WI38 (cell line): ENCODE measurements around the gene DCP2.

Source experiments
- H3K4me3 ChIP-seq: 2 replicates; pipeline ENCODE4 v1.5.1; 2011; ENCODE audit warnings: low read depth, mild to moderate bottlenecking, control low read depth, low read length
- CTCF ChIP-seq: IDR thresholded peaks from 2 replicates; pipeline ENCODE4 v1.5.1; 2012; ENCODE audit warnings: low read depth, mild to moderate bottlenecking, control low read depth, low read length

DCP2 gene

DNA sequence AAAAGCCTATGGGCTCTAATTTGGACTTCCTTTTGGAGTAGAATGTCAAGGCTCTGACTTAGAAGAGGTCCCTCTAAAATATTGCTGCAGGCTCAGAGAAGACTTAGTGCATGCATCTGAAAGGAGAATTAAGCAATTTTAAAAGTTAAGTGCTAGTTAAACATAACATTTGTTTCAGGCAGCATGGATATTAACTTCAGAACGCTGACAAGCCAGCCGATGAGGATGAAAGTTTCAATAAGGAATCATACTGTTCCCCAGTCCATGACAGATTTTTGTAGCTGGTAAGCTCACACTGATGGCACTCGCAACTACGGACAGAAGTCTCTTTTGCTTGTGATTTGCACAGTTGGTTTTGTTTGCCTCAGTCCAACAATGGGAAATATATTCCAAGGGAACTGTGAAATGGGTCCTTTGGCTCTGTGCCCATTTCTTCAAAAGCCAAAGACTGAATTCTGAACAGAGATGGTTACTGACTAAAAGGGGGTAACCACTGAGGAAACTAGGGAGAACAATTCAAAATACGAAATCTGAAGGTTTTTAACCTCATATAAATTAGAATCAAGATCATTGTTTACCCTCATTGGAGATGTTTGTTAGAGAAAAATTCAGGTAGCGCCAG lies 47.6 kb downstream of the DCP2 start:
- no peak for TF ChIP-seq CTCF
- H3K4me3 ChIP-seq = no peak overlapping the region

DNA sequence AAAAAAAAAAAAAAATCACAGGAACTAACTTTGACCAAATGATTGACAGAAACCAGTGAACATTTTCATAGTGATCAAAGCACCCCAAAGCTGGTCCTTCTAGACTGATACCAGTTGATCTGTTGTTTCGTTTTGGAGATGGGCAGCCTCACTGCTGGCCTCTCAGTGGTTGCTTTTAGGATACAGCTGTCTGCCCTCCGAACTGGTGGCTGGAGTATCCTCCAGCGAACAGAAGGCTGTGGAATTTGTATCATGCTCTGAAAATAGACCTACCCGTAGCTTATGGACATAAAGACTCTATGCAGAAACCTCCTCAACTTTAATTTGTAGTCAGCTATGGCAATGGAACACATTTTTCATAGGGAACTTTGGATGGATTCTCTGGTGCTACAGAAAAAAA lies 49.0 kb downstream of the DCP2 start:
- no peak overlapping the region for H3K4me3 ChIP-seq
- TF ChIP-seq CTCF = no peak

GRCh38 chr5:113026211-113026610 lies 49.6 kb downstream of the DCP2 start:
- no peak overlapping the region for H3K4me3 ChIP-seq
- TF ChIP-seq CTCF = no peak

DNA sequence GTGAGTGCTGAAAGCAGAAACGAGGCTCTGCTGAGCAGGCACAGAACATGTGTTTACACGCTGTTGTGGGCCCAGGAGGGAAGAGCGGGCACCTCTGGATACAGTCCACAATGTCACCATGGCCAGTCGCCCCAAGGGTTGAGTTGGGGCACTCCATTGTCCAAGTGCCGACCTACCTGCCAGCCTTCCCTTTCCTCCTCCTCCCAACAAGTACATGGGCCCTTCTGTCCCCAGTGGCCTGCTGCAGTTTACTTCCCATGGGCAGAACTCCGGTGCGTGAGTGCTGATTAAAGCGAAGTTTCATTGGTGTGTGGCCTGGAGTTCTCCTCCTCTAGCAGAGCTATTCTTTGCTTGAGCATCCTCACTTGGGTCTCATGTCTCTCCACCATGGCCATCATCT lies 50.4 kb downstream of the DCP2 start:
- no peak overlapping the region for H3K4me3 ChIP-seq
- no peak for TF ChIP-seq CTCF

GRCh38 chr5:113027431-113027830 lies 50.8 kb downstream of the DCP2 start:
- TF ChIP-seq CTCF = no peak
- no peak overlapping the region for H3K4me3 ChIP-seq

DNA sequence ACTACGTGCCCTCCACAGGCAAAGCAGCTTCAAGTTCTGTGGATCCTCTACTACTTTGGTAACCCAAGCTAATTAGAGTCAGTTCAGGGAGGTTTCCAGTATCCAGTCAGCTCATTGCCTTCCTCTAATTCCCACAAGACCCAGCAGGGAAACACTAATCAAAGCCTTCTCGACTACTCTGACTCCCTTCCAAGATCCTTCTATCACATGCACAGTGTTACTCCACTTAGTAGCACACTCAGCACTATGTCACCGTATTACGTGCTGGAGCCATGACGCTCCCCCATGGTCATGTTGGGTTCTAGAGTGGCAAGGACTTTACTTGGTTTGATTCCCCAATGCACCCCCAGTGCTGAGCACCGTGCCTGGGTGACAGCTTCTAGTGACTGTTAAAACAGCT lies 53.0 kb downstream of the DCP2 start:
- no peak for TF ChIP-seq CTCF
- H3K4me3 ChIP-seq = no peak overlapping the region

DNA sequence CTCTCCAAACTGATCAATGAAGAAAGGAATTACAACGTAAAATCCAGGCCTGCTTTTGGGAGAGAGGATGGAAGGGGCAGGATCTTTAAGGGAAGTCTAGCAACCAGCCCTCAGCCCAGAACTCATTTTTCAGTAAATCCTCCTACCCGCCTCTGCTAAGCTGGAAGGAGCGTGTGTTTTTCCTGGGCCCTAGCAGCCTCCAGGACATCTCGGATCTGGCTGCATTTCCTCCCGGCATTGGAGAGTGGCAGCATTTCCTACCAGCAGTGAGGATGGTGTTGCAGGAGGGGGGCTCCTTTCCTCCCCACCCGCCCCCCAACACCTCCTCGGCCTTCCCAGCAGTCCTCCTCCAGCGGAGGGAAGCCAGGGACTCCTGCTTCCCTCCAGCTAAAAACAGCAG lies 54.5 kb downstream of the DCP2 start:
- H3K4me3 ChIP-seq = no peak overlapping the region
- TF ChIP-seq CTCF = no peak
